Spleen (tissue), 11 donors: ENCODE measurements around the gene KLF2. TPM values are rescaled to one million over a fixed set of nuclear protein-coding genes. Genes with fewer than 3 reads are reported as not detected.

ENCODE experiments used
- DNase-seq: peaks from one replicate; pipeline ENCODE4 v3.0.0-alpha.2; 2020
- H3K27ac ChIP-seq, 8 donors: fragments of 200-600 bp; sonication (generic) in 7 of 8; 1 replicate in 4 of 8; 2 replicates in 4 of 8; pipeline versions ENCODE4 v1.5.0 to v1.8.0; 2016 to 2021; ENCODE audit warnings: inconsistent platforms in 4 of 8, mild to moderate bottlenecking in 4 of 8, moderate library complexity in 1 of 8
- H3K27me3 ChIP-seq, 7 donors: fragments of 200-600 bp; sonication (generic) in 6 of 7; replicated peaks in 1 of 7; 1 replicate in 4 of 7; 2 replicates in 3 of 7; pipeline versions ENCODE4 v1.5.0 to v1.8.0; 2016 to 2021; ENCODE audit warnings: inconsistent platforms in 3 of 7, mild to moderate bottlenecking in 1 of 7
- H3K36me3 ChIP-seq, 6 donors: fragments of 200-600 bp; sonication (generic) in 5 of 6; 1 replicate in 4 of 6; 2 replicates in 2 of 6; pipeline versions ENCODE4 v1.5.0 to v1.8.0; 2016 to 2021; ENCODE audit warnings: inconsistent platforms in 2 of 6
- H3K4me1 ChIP-seq, 6 donors: fragments of 200-600 bp; sonication (generic) in 5 of 6; 1 replicate in 3 of 6; 2 replicates in 3 of 6; pipeline versions ENCODE4 v1.5.0 to v1.8.0; 2016 to 2021; ENCODE audit warnings: inconsistent platforms in 3 of 6
- H3K4me3 ChIP-seq, 8 donors: fragments of 200-600 bp; sonication (generic) in 7 of 8; 1 replicate in 4 of 8; 2 replicates in 4 of 8; pipeline versions ENCODE4 v1.5.0 to v1.8.0; 2016 to 2021; ENCODE audit warnings: inconsistent platforms in 4 of 8, mild to moderate bottlenecking in 4 of 8, moderate library complexity in 2 of 8
- H3K9me3 ChIP-seq, 8 donors: fragments of 200-600 bp; sonication (generic) in 7 of 8; 1 replicate in 4 of 8; 2 replicates in 4 of 8; pipeline versions ENCODE4 v1.5.0 to v1.8.0; 2016 to 2021; ENCODE audit warnings: inconsistent platforms in 4 of 8
- POLR2A ChIP-seq, 3 donors: fragments of 450-650 bp; IDR thresholded peaks; one replicate each; pipeline ENCODE4 v1.5.1; 2017; ENCODE audit warnings: antibody characterized with exemption in 3 of 3, mild to moderate bottlenecking in 1 of 3
- POLR2AphosphoS5 ChIP-seq, 3 donors: sonication (generic); formaldehyde crosslinking; IDR thresholded peaks; one replicate each; pipeline ENCODE4 v1.5.1; 2017; ENCODE audit warnings: antibody characterized with exemption in 3 of 3
- WGBS, 5 donors: extraction: QIAGEN DNeasy Blood & Tissue Kit in 3 of 5; methylation state at CpG; one replicate each; pipeline versions ENCODE4 v1.1.5 to v1.1.7; 2013 to 2018; 5-methylcytosine and 5-hydroxymethylcytosine counted together
- intact Hi-C: fragments of 100-400 bp; cut with DNase I; formaldehyde crosslinking; loops from one replicate; pipeline ENCODE4 v1.15.0; 2023; ENCODE audit warnings: low total_unique reads
- polyA plus RNA-seq, 3 donors: library from polyadenylated mRNA; stranded (reverse); fragments of 200-250 nt; gene quantifications; one replicate each; pipeline ENCODE4 v1.2.1, GENCODE V29; 2013
- total RNA-seq, 7 donors: library from RNA; depleted of rRNA in 3 of 7; stranded (reverse); fragments of >200 nt in 3 of 7; fragmentation: NEBNext Ultra II Directional in 4 of 7; extraction: Animal tissue kit (Norgen Biotek cat#: 25700) in 4 of 7; gene quantifications; one replicate each; pipeline versions ENCODE4 v1.1.0 to v1.2.1, GENCODE V29; 2016 to 2021
- TF ChIP-seq, protein P1 (sequence below), 11 experiments: fragments of 200-600 bp in 7 of 11; fragments of 450-650 bp in 4 of 11; sonication (generic) in 4 of 11; IDR thresholded peaks in 8 of 11; conservative IDR thresholded peaks in 3 of 11; 1 replicate in 7 of 11; 2 replicates in 4 of 11; pipeline versions ENCODE4 v1.4.0 to v1.8.0; 2016 to 2021; ENCODE audit warnings: antibody characterized with exemption in 11 of 11, inconsistent platforms in 4 of 11, mild to moderate bottlenecking in 1 of 11
- donor health status: healthy with polysubstance abuse.
- donor health status: DM: no; HTN: no; CAD: no; lungs with moderate emphysema.
- donor health status: DM: no; HTN: no; CAD: no.
- donor health status: Bipolar disorder and iron deficiency.
- donor health status: healthy.
- donor health status: DM: no; HTN: no; CAD: no.
- donor health status: DM: yes; HTN: yes; CAD: no.

The KLF2 gene
- total and polyA plus RNA-seq, 10 donors = 9.7 to 179 (median 105) TPM

DNA sequence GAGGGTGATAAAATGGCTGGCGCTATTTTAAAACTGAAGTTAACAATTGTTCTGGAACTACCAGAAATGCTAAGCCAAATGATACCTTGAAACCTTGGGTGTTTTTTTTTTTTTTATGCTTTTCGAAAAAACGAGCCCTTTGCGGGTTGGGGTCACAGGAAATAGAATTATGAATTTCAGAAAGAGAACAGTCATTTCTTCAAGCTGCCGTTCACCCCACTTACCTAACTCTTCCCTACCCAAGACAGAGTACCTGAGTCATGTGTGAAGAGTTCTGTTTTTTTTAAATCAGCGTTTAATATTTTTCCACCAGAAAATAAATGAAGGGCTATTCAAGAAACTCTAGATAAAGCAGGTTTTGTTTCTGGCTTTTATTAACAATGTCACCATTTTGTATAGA, 35.3 kb downstream of the KLF2 start:
- peaks cover 0 to 67% (median 0%) of the 10 kb centered on the region in 6 donors for H3K36me3 ChIP-seq
- H3K4me3 ChIP-seq = no peak overlapping the region
- peak overlapping the region in 2 of 8 donors; percentile 40 to 45 for H3K27ac ChIP-seq
- no peaks in the 10 kb centered on the region for H3K27me3 ChIP-seq
- WGBS, 5 donors = 79 to 86% (median 84%) methylated on average over 6 of the region's 6 CpGs
- no peak for DNase-seq
- no peaks in the 10 kb centered on the region for H3K9me3 ChIP-seq
- H3K4me1 ChIP-seq = peaks cover 28 to 100% (median 83%) of the 10 kb centered on the region in 6 donors
- no peak for TF ChIP-seq POLR2AphosphoS5 (IDR thresholded peaks at IDR 0.05)
- no peak for TF ChIP-seq POLR2A (IDR thresholded peaks at IDR 0.05)
- intact Hi-C loops = no loop called here

DNA sequence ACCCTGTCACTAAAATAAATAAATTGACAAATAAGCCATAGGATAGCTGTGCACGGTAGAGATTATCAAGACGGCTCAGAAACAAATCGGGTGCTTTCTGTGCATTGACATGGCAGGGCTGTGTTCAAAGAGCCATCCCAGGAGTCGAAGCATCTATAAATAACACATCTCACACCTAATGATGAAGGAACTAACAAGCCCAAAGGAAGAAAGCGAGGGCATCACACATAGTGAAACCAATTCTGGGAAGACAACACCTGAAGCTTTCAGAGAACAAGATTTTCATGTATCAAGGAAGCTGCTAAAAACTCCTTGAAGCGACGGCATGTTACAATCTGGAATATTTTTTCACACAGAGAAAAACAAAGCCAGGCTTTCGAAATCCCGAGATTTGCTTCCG, 36.1 kb downstream of the KLF2 start:
- no peak overlapping the region for H3K4me3 ChIP-seq
- peak overlapping the region in 3 of 8 donors; percentile 22 to 39 (median 38) for H3K27ac ChIP-seq
- intact Hi-C loops = no loop called here
- peaks cover 0 to 60% (median 0%) of the 10 kb centered on the region in 6 donors for H3K36me3 ChIP-seq
- no peak for DNase-seq
- TF ChIP-seq, protein P1, sequence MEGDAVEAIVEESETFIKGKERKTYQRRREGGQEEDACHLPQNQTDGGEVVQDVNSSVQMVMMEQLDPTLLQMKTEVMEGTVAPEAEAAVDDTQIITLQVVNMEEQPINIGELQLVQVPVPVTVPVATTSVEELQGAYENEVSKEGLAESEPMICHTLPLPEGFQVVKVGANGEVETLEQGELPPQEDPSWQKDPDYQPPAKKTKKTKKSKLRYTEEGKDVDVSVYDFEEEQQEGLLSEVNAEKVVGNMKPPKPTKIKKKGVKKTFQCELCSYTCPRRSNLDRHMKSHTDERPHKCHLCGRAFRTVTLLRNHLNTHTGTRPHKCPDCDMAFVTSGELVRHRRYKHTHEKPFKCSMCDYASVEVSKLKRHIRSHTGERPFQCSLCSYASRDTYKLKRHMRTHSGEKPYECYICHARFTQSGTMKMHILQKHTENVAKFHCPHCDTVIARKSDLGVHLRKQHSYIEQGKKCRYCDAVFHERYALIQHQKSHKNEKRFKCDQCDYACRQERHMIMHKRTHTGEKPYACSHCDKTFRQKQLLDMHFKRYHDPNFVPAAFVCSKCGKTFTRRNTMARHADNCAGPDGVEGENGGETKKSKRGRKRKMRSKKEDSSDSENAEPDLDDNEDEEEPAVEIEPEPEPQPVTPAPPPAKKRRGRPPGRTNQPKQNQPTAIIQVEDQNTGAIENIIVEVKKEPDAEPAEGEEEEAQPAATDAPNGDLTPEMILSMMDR (IDR thresholded peaks at IDR 0.05 in 8 of 11, conservative IDR thresholded peaks at IDR 0.05 in 3 of 11) = no peak
- TF ChIP-seq POLR2A (IDR thresholded peaks at IDR 0.05) = no peak
- TF ChIP-seq POLR2AphosphoS5 (IDR thresholded peaks at IDR 0.05) = no peak
- no peaks in the 10 kb centered on the region for H3K27me3 ChIP-seq
- WGBS, 5 donors = 75 to 89% (median 86%) methylated on average over 10 of the region's 10 CpGs
- H3K9me3 ChIP-seq = no peaks in the 10 kb centered on the region
- H3K4me1 ChIP-seq = peaks cover 25 to 100% (median 83%) of the 10 kb centered on the region in 6 donors

DNA sequence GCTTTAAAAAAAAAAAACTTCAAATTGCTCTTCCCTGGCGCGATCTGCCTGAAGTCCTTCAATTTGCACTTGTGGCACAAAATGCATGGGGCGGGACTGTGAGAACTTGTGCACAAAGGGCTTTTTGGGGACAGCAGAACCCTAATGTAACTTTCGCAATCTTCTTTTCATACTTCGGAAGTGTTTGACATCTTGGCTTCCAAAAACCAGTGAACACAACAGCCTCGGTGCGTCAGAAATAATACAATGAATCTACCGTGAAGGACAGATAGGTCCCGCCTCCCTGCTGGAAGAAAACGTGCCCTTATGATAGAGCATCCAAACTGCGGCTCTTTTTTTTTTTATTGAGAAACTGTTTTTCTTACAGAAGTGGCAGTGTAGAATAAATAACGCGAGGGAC, 36.6 kb downstream of the KLF2 start:
- no peak for DNase-seq
- H3K4me1 ChIP-seq = peaks cover 24 to 100% (median 83%) of the 10 kb centered on the region in 6 donors
- H3K27me3 ChIP-seq = peaks cover 0 to 4% (median 0%) of the 10 kb centered on the region in 7 donors
- TF ChIP-seq, protein P1 (IDR thresholded peaks at IDR 0.05 in 8 of 11, conservative IDR thresholded peaks at IDR 0.05 in 3 of 11) = no peak
- TF ChIP-seq POLR2A (IDR thresholded peaks at IDR 0.05) = no peak
- TF ChIP-seq POLR2AphosphoS5 (IDR thresholded peaks at IDR 0.05) = no peak
- no peak overlapping the region for H3K4me3 ChIP-seq
- WGBS, 5 donors = 76 to 86% (median 80%) methylated on average over 13 of the region's 13 CpGs
- peak overlapping the region in 3 of 8 donors; percentile 22 to 39 (median 38) for H3K27ac ChIP-seq
- intact Hi-C loops = no loop called here
- peaks cover 0 to 55% (median 0%) of the 10 kb centered on the region in 6 donors for H3K36me3 ChIP-seq
- no peaks in the 10 kb centered on the region for H3K9me3 ChIP-seq

DNA sequence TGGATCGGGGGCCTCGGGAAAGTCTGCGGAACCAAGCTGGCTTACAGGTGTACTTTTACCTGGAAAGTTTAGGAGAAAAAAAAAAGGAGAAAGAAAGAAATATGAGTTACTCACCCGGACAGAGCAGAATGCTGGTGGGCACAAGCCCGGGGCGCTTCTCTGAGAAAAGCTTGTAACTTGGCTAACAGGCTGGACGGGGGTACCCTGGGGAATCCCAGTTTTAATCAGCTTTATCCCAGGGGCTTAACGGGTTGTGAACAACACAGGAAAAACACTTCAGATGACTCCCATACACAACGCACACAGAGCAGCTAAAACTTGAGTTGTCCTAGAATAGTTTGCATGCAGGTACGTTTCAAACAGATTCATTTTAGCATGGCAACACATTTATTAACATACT, 37.3 kb downstream of the KLF2 start:
- no peaks in the 10 kb centered on the region for H3K9me3 ChIP-seq
- peaks cover 0 to 7% (median 0%) of the 10 kb centered on the region in 7 donors for H3K27me3 ChIP-seq
- WGBS, 5 donors = 86 to 92% (median 89%) methylated on average over 10 of the region's 10 CpGs
- intact Hi-C loops = no loop called here
- H3K4me3 ChIP-seq = no peak overlapping the region
- DNase-seq = no peak
- peaks cover 0 to 53% (median 0%) of the 10 kb centered on the region in 6 donors for H3K36me3 ChIP-seq
- peaks cover 22 to 100% (median 85%) of the 10 kb centered on the region in 6 donors for H3K4me1 ChIP-seq
- TF ChIP-seq, protein P1 (IDR thresholded peaks at IDR 0.05 in 8 of 11, conservative IDR thresholded peaks at IDR 0.05 in 3 of 11) = no peak
- TF ChIP-seq POLR2A (IDR thresholded peaks at IDR 0.05) (no peak), POLR2AphosphoS5 (IDR thresholded peaks at IDR 0.05) (no peak)
- peak overlapping the region in 3 of 8 donors; percentile 6 to 38 (median 22) for H3K27ac ChIP-seq
